Lower leg skin (tissue), 3 donors: ENCODE results near the gene GLCE.
"Not testable (repeated sequence)": the region's sequence is repeated elsewhere in the genome, so short reads cannot be mapped to it uniquely, and the experiment has no call there.

Source experiments
- CTCF ChIP-seq, 3 donors: fragments of 450-650 bp; IDR thresholded peaks; one replicate each; pipeline ENCODE4 v1.5.1; 2016; ENCODE audit warnings: antibody characterized with exemption in 3 of 3, mild to moderate bottlenecking in 3 of 3, moderate library complexity in 2 of 3
- POLR2A ChIP-seq, 2 donors: fragments of 450-650 bp; IDR thresholded peaks; one replicate each; pipeline ENCODE4 v1.6.1; 2016 to 2017; ENCODE audit warnings: antibody characterized with exemption in 2 of 2, mild to moderate bottlenecking in 1 of 2, moderate library complexity in 1 of 2

GRCh38 chr15:69153587-69153986 is 6.8 kb upstream of the GLCE start:
- TF ChIP-seq CTCF, POLR2A (IDR thresholded peaks at IDR 0.05): not testable (repeated sequence)
